Right lobe of liver (tissue), 4 donors: ENCODE data around the gene ZNF225.

Experiments
- CTCF ChIP-seq, 4 donors: fragments of 200-600 bp in 3 of 4; fragments of 450-650 bp in 1 of 4; IDR thresholded peaks; one replicate each; pipeline versions ENCODE4 v1.5.1 to v1.8.0; 2016 to 2022; ENCODE audit warnings: antibody characterized with exemption in 4 of 4, mild to moderate bottlenecking in 2 of 4
- POLR2A ChIP-seq: fragments of 450-650 bp; IDR thresholded peaks from one replicate; pipeline ENCODE4 v1.6.1; 2017; ENCODE audit warnings: antibody characterized with exemption, mild to moderate bottlenecking
- donor health status: DM: no; HTN: no; CAD: no.
- donor health status: DM: no; HTN: no; CAD: no.
- donor health status: DM: no; HTN: yes; CAD: no.

- TF ChIP-seq CTCF (IDR thresholded peaks at IDR 0.05), result no peak
- TF ChIP-seq POLR2A, result no peak
Measured at GRCh38 chr19:44066305-44066704, 46.9 kb upstream of the ZNF225 start.
